Measurements from ENCODE around the gene RAB5A.

Gene RAB5A

GRCh38 chr3:19967208-19967607, 20.3 kb downstream of the RAB5A start:
- Histone ChIP-seq H3K27ac (ENCODE audit: low read depth, low read length) (no peak overlapping the region), H3K36me3 (ENCODE audit: low read length) (no peaks in the 10 kb centered on the region), H2AFZ (ENCODE audit: low read depth, low read length, severe bottlenecking) (no peak overlapping the region), H3K79me2 (ENCODE audit: insufficient read depth, low read length) (peaks cover 90% of the 10 kb centered on the region), H3K9me3 (ENCODE audit: insufficient read depth, low read length) (no peaks in the 10 kb centered on the region), H3K9me2 (replicated peaks; ENCODE audit: insufficient read depth, low read length) (no peaks in the 10 kb centered on the region), H3K4me2 (ENCODE audit: low read depth, low read length, poor library complexity, severe bottlenecking) (no peak overlapping the region), H3F3A (ENCODE audit: insufficient read depth) (no peaks in the 10 kb centered on the region), H3K4me3 (ENCODE audit: insufficient read depth, low read length, poor library complexity, severe bottlenecking) (no peak overlapping the region), H3K9ac (ENCODE audit: low read length) (no peak overlapping the region), H4K20me1 (ENCODE audit: low read depth, low read length) (no peaks in the 10 kb centered on the region; the same call in none of the 2 replicates), H3K27me3 (ENCODE audit: low read length) (no peaks in the 10 kb centered on the region)
- no peak for TF ChIP-seq CTCF (IDR thresholded peaks at IDR 0.05; ENCODE audit: insufficient read depth, low read length, poor library complexity, severe bottlenecking)
- no peak for TF ChIP-seq EZH2phosphoT487 (conservative IDR thresholded peaks at IDR 0.05; ENCODE audit: low read length)

GRCh38 chr3:19967812-19968211, 20.9 kb downstream of the RAB5A start:
- H3K4me3 ChIP-seq (ENCODE audit: insufficient read depth, low read length, poor library complexity, severe bottlenecking) = no peak overlapping the region
- no peak for TF ChIP-seq CTCF (IDR thresholded peaks at IDR 0.05; ENCODE audit: insufficient read depth, low read length, poor library complexity, severe bottlenecking)
- H3K9ac ChIP-seq (ENCODE audit: low read length) = no peak overlapping the region
- no peak overlapping the region for H3K27ac ChIP-seq (ENCODE audit: low read depth, low read length)
- H3K27me3 ChIP-seq (ENCODE audit: low read length) = no peaks in the 10 kb centered on the region
- H4K20me1 ChIP-seq (ENCODE audit: low read depth, low read length) = no peaks in the 10 kb centered on the region; the same call in none of the 2 replicates
- H3K4me2 ChIP-seq (ENCODE audit: low read depth, low read length, poor library complexity, severe bottlenecking) = no peak overlapping the region
- H3K36me3 ChIP-seq (ENCODE audit: low read length) = no peaks in the 10 kb centered on the region
- H3K9me2 ChIP-seq (replicated peaks; ENCODE audit: insufficient read depth, low read length) = no peaks in the 10 kb centered on the region
- H3K9me3 ChIP-seq (ENCODE audit: insufficient read depth, low read length) = no peaks in the 10 kb centered on the region
- H3K79me2 ChIP-seq (ENCODE audit: insufficient read depth, low read length) = peaks cover 90% of the 10 kb centered on the region
- no peak overlapping the region for H2AFZ ChIP-seq (ENCODE audit: low read depth, low read length, severe bottlenecking)
- no peaks in the 10 kb centered on the region for H3F3A ChIP-seq (ENCODE audit: insufficient read depth)

GRCh38 chr3:19970327-19970726, 23.4 kb downstream of the RAB5A start:
- TF ChIP-seq CTCF (IDR thresholded peaks at IDR 0.05; ENCODE audit: insufficient read depth, low read length, poor library complexity, severe bottlenecking) = no peak
- no peak for TF ChIP-seq EZH2phosphoT487 (conservative IDR thresholded peaks at IDR 0.05; ENCODE audit: low read length)
- no peaks in the 10 kb centered on the region; the same call in none of the 2 replicates for H4K20me1 ChIP-seq (ENCODE audit: low read depth, low read length)
- no peaks in the 10 kb centered on the region for H3F3A ChIP-seq (ENCODE audit: insufficient read depth)
- H2AFZ ChIP-seq (ENCODE audit: low read depth, low read length, severe bottlenecking) = no peak overlapping the region
- no peaks in the 10 kb centered on the region for H3K27me3 ChIP-seq (ENCODE audit: low read length)
- H3K36me3 ChIP-seq (ENCODE audit: low read length) = 0 out of 2 replicates have a peak, but pooled peaks cover 6% of the 10 kb centered on the region
- H3K4me2 ChIP-seq (ENCODE audit: low read depth, low read length, poor library complexity, severe bottlenecking) = no peak overlapping the region
- H3K9me2 ChIP-seq (replicated peaks; ENCODE audit: insufficient read depth, low read length) = no peaks in the 10 kb centered on the region
- H3K27ac ChIP-seq (ENCODE audit: low read depth, low read length) = no peak overlapping the region
- H3K79me2 ChIP-seq (ENCODE audit: insufficient read depth, low read length) = peaks cover 77% of the 10 kb centered on the region
- H3K9me3 ChIP-seq (ENCODE audit: insufficient read depth, low read length) = no peaks in the 10 kb centered on the region
- H3K4me3 ChIP-seq (ENCODE audit: insufficient read depth, low read length, poor library complexity, severe bottlenecking) = no peak overlapping the region
- no peak overlapping the region for H3K9ac ChIP-seq (ENCODE audit: low read length)
